K562 (cell line): Measurements from ENCODE around the gene SLC34A1.

Source experiments
- HNRNPUL1 ChIP-seq: fragments of 200-400 bp; formaldehyde crosslinking; IDR thresholded peaks from 2 replicates; pipeline ENCODE4 v1.6.1; 2017; ENCODE audit warnings: low read length
- IRF2 ChIP-seq: sonication (generic); formaldehyde crosslinking; IDR thresholded peaks from 2 replicates; pipeline ENCODE4 v1.8.1; 2022; ENCODE audit warnings: mild to moderate bottlenecking, missing genetic modification reagents
- KDM1A ChIP-seq, 2 experiments: fragments of 450-650 bp; IDR thresholded peaks; 2 replicates each; pipeline ENCODE4 v1.6.1; 2016; ENCODE audit warnings: mild to moderate bottlenecking in 2 of 2
- KLF6 ChIP-seq: fragments of 250-450 bp; sonication (Bioruptor Pico); IDR thresholded peaks from 2 replicates; pipeline ENCODE4 v1.4.0; 2020; ENCODE audit warnings: mild to moderate bottlenecking, moderate library complexity, borderline replicate concordance
- POLR2A ChIP-seq: fragments of 450-650 bp; conservative IDR thresholded peaks from 2 replicates; pipeline ENCODE4 v1.6.1; 2016
- POLR2AphosphoS5 ChIP-seq: IDR thresholded peaks from 2 replicates; pipeline ENCODE4 v1.6.1; 2011; ENCODE audit warnings: mild to moderate bottlenecking, low read depth, low read length, moderate library complexity; ENCODE audit not compliant: control insufficient read depth, insufficient read depth
- SMC3 ChIP-seq: conservative IDR thresholded peaks from 2 replicates; pipeline ENCODE4 v1.6.1; 2011; ENCODE audit warnings: low read depth, low read length, improper control_type of control experiment; ENCODE audit not compliant: insufficient read depth
- SRSF1 ChIP-seq: fragments of 200-400 bp; formaldehyde crosslinking; IDR thresholded peaks from 2 replicates; pipeline ENCODE4 v1.6.1; 2017; ENCODE audit warnings: mild to moderate bottlenecking, low read depth, low read length, moderate library complexity
- ZNF146 ChIP-seq: IDR thresholded peaks from one replicate; pipeline ENCODE4 v1.6.1; 2018; ENCODE audit warnings: missing compliant biosample characterization; ENCODE audit not compliant: unreplicated experiment
- TF ChIP-seq, protein P1 (sequence below), 3 experiments: IDR thresholded peaks in 2 of 3; conservative IDR thresholded peaks in 1 of 3; 2 replicates each; pipeline ENCODE4 v1.5.1; 2011 to 2012; ENCODE audit warnings: low read length in 3 of 3, mild to moderate bottlenecking in 3 of 3, control low read depth in 2 of 3, improper control_type of control experiment in 1 of 3, inconsistent platforms in 1 of 3, low read depth in 1 of 3, mixed read lengths in 1 of 3, moderate library complexity in 1 of 3; ENCODE audit not compliant: insufficient read depth in 2 of 3
- TF ChIP-seq, protein P2 (sequence below): fragments of 450-650 bp; formaldehyde crosslinking; IDR thresholded peaks from 2 replicates; pipeline ENCODE4 v1.4.0; 2022; ENCODE audit warnings: missing genetic modification characterization
- TF ChIP-seq, protein P3 (sequence below): fragments of 200-800 bp; sonication (Bioruptor generic); IDR thresholded peaks from 2 replicates; pipeline ENCODE4 v1.6.1; 2016; ENCODE audit warnings: missing genetic modification characterization, missing compliant biosample characterization
- TF ChIP-seq, protein P4 (sequence below): fragments of 450-650 bp; formaldehyde crosslinking; IDR thresholded peaks from 2 replicates; pipeline ENCODE4 v1.4.0; 2020; ENCODE audit warnings: mild to moderate bottlenecking, mixed read lengths
- TF ChIP-seq, protein P5 (sequence below): fragments of 250-450 bp; sonication (Bioruptor Pico); IDR thresholded peaks from 2 replicates; pipeline ENCODE4 v1.8.0; 2022; ENCODE audit warnings: moderate library complexity, mild to moderate bottlenecking, inconsistent platforms

DNA sequence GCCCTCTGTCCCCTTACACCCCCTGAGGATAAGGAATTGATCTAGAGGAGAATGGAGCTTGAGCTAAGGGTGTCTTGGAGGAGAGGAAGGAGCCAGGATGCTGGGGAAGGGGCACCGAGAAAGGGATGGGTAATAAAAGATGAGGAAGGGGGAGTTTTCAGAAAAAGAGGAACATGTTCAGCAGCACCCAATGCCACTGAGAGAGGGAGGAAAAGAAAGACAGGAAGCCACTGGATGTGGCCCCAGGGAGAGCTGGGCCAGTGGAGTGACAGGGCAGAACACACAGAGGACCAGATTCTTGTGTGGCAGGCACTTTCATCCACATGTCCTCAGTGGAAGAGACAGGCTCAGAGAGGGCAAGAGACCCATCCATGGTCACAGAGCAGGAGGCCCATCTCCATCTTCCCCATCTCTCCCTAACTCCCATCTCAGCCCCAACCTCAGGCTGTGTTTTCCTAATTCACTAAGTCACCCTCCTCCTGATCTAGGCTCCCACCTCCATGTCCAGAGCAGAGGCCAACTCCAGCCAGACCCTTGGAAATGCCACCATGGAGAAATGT is 9.1 kb downstream of the SLC34A1 start:
- TF ChIP-seq POLR2A (no peak), POLR2AphosphoS5 (no peak), HNRNPUL1 (no peak), KDM1A (IDR thresholded peaks at IDR 0.05) (no peak), SRSF1 (no peak), SMC3 (no peak), ZNF146 (CRISPR knock-in tag) (no peak), KLF6 (CRISPR knock-in tag) (no peak), IRF2 (CRISPR knock-in tag) (no peak)
- TF ChIP-seq, protein P1, sequence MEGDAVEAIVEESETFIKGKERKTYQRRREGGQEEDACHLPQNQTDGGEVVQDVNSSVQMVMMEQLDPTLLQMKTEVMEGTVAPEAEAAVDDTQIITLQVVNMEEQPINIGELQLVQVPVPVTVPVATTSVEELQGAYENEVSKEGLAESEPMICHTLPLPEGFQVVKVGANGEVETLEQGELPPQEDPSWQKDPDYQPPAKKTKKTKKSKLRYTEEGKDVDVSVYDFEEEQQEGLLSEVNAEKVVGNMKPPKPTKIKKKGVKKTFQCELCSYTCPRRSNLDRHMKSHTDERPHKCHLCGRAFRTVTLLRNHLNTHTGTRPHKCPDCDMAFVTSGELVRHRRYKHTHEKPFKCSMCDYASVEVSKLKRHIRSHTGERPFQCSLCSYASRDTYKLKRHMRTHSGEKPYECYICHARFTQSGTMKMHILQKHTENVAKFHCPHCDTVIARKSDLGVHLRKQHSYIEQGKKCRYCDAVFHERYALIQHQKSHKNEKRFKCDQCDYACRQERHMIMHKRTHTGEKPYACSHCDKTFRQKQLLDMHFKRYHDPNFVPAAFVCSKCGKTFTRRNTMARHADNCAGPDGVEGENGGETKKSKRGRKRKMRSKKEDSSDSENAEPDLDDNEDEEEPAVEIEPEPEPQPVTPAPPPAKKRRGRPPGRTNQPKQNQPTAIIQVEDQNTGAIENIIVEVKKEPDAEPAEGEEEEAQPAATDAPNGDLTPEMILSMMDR (IDR thresholded peaks at IDR 0.05 in 2 of 3, conservative IDR thresholded peaks at IDR 0.05 in 1 of 3; ENCODE audit: insufficient read depth in 2 of 3, low read depth in 1 of 3, low read length in 3 of 3): no peak
- TF ChIP-seq, protein P2, sequence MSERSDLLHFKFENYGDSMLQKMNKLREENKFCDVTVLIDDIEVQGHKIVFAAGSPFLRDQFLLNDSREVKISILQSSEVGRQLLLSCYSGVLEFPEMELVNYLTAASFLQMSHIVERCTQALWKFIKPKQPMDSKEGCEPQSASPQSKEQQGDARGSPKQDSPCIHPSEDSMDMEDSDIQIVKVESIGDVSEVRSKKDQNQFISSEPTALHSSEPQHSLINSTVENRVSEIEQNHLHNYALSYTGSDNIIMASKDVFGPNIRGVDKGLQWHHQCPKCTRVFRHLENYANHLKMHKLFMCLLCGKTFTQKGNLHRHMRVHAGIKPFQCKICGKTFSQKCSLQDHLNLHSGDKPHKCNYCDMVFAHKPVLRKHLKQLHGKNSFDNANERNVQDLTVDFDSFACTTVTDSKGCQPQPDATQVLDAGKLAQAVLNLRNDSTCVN (CRISPR knock-in tag): no peak
- TF ChIP-seq, protein P3, sequence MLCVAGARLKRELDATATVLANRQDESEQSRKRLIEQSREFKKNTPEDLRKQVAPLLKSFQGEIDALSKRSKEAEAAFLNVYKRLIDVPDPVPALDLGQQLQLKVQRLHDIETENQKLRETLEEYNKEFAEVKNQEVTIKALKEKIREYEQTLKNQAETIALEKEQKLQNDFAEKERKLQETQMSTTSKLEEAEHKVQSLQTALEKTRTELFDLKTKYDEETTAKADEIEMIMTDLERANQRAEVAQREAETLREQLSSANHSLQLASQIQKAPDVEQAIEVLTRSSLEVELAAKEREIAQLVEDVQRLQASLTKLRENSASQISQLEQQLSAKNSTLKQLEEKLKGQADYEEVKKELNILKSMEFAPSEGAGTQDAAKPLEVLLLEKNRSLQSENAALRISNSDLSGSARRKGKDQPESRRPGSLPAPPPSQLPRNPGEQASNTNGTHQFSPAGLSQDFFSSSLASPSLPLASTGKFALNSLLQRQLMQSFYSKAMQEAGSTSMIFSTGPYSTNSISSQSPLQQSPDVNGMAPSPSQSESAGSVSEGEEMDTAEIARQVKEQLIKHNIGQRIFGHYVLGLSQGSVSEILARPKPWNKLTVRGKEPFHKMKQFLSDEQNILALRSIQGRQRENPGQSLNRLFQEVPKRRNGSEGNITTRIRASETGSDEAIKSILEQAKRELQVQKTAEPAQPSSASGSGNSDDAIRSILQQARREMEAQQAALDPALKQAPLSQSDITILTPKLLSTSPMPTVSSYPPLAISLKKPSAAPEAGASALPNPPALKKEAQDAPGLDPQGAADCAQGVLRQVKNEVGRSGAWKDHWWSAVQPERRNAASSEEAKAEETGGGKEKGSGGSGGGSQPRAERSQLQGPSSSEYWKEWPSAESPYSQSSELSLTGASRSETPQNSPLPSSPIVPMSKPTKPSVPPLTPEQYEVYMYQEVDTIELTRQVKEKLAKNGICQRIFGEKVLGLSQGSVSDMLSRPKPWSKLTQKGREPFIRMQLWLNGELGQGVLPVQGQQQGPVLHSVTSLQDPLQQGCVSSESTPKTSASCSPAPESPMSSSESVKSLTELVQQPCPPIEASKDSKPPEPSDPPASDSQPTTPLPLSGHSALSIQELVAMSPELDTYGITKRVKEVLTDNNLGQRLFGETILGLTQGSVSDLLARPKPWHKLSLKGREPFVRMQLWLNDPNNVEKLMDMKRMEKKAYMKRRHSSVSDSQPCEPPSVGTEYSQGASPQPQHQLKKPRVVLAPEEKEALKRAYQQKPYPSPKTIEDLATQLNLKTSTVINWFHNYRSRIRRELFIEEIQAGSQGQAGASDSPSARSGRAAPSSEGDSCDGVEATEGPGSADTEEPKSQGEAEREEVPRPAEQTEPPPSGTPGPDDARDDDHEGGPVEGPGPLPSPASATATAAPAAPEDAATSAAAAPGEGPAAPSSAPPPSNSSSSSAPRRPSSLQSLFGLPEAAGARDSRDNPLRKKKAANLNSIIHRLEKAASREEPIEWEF (CRISPR knock-in tag): no peak
- TF ChIP-seq, protein P4, sequence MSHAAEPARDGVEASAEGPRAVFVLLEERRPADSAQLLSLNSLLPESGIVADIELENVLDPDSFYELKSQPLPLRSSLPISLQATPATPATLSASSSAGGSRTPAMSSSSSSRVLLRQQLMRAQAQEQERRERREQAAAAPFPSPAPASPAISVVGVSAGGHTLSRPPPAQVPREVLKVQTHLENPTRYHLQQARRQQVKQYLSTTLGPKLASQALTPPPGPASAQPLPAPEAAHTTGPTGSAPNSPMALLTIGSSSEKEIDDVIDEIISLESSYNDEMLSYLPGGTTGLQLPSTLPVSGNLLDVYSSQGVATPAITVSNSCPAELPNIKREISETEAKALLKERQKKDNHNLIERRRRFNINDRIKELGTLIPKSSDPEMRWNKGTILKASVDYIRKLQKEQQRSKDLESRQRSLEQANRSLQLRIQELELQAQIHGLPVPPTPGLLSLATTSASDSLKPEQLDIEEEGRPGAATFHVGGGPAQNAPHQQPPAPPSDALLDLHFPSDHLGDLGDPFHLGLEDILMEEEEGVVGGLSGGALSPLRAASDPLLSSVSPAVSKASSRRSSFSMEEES (CRISPR knock-in tag): no peak
- TF ChIP-seq, protein P5, sequence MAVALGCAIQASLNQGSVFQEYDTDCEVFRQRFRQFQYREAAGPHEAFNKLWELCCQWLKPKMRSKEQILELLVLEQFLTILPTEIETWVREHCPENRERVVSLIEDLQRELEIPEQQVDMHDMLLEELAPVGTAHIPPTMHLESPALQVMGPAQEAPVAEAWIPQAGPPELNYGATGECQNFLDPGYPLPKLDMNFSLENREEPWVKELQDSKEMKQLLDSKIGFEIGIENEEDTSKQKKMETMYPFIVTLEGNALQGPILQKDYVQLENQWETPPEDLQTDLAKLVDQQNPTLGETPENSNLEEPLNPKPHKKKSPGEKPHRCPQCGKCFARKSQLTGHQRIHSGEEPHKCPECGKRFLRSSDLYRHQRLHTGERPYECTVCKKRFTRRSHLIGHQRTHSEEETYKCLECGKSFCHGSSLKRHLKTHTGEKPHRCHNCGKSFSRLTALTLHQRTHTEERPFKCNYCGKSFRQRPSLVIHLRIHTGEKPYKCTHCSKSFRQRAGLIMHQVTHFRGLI: no peak
